Right lobe of liver (tissue), 4 donors: ENCODE results near the gene KCNAB1.

Source experiments
- CTCF ChIP-seq, 4 donors: fragments of 200-600 bp in 3 of 4; fragments of 450-650 bp in 1 of 4; IDR thresholded peaks; one replicate each; pipeline versions ENCODE4 v1.5.1 to v1.8.0; 2016 to 2022; ENCODE audit warnings: antibody characterized with exemption in 4 of 4, mild to moderate bottlenecking in 2 of 4
- POLR2A ChIP-seq: fragments of 450-650 bp; IDR thresholded peaks from one replicate; pipeline ENCODE4 v1.6.1; 2017; ENCODE audit warnings: antibody characterized with exemption, mild to moderate bottlenecking
- donor health status: DM: no; HTN: no; CAD: no.
- donor health status: DM: no; HTN: no; CAD: no.
- donor health status: DM: no; HTN: yes; CAD: no.

- TF ChIP-seq CTCF (IDR thresholded peaks at IDR 0.05) (no peak), POLR2A (no peak)
Measured at GRCh38 chr3:156383441-156384025, 263.2 kb downstream of the KCNAB1 start.
